Spleen (tissue), 11 donors: Measurements from ENCODE around the gene FRMD4B. TPM values are rescaled to one million over a fixed set of nuclear protein-coding genes. Genes with fewer than 3 reads are reported as not detected.

Experiments used
- DNase-seq: peaks from one replicate; pipeline ENCODE4 v3.0.0-alpha.2; 2020
- H3K27ac ChIP-seq, 8 donors: fragments of 200-600 bp; sonication (generic) in 7 of 8; 1 replicate in 4 of 8; 2 replicates in 4 of 8; pipeline versions ENCODE4 v1.5.0 to v1.8.0; 2016 to 2021; ENCODE audit warnings: inconsistent platforms in 4 of 8, mild to moderate bottlenecking in 4 of 8, moderate library complexity in 1 of 8
- H3K27me3 ChIP-seq, 7 donors: fragments of 200-600 bp; sonication (generic) in 6 of 7; replicated peaks in 1 of 7; 1 replicate in 4 of 7; 2 replicates in 3 of 7; pipeline versions ENCODE4 v1.5.0 to v1.8.0; 2016 to 2021; ENCODE audit warnings: inconsistent platforms in 3 of 7, mild to moderate bottlenecking in 1 of 7
- H3K36me3 ChIP-seq, 6 donors: fragments of 200-600 bp; sonication (generic) in 5 of 6; 1 replicate in 4 of 6; 2 replicates in 2 of 6; pipeline versions ENCODE4 v1.5.0 to v1.8.0; 2016 to 2021; ENCODE audit warnings: inconsistent platforms in 2 of 6
- H3K4me1 ChIP-seq, 6 donors: fragments of 200-600 bp; sonication (generic) in 5 of 6; 1 replicate in 3 of 6; 2 replicates in 3 of 6; pipeline versions ENCODE4 v1.5.0 to v1.8.0; 2016 to 2021; ENCODE audit warnings: inconsistent platforms in 3 of 6
- H3K4me3 ChIP-seq, 8 donors: fragments of 200-600 bp; sonication (generic) in 7 of 8; 1 replicate in 4 of 8; 2 replicates in 4 of 8; pipeline versions ENCODE4 v1.5.0 to v1.8.0; 2016 to 2021; ENCODE audit warnings: inconsistent platforms in 4 of 8, mild to moderate bottlenecking in 4 of 8, moderate library complexity in 2 of 8
- H3K9me3 ChIP-seq, 8 donors: fragments of 200-600 bp; sonication (generic) in 7 of 8; 1 replicate in 4 of 8; 2 replicates in 4 of 8; pipeline versions ENCODE4 v1.5.0 to v1.8.0; 2016 to 2021; ENCODE audit warnings: inconsistent platforms in 4 of 8
- CTCF ChIP-seq, 11 experiments: fragments of 200-600 bp in 7 of 11; fragments of 450-650 bp in 4 of 11; sonication (generic) in 4 of 11; IDR thresholded peaks in 8 of 11; conservative IDR thresholded peaks in 3 of 11; 1 replicate in 7 of 11; 2 replicates in 4 of 11; pipeline versions ENCODE4 v1.4.0 to v1.8.0; 2016 to 2021; ENCODE audit warnings: antibody characterized with exemption in 11 of 11, inconsistent platforms in 4 of 11, mild to moderate bottlenecking in 1 of 11
- POLR2A ChIP-seq, 3 donors: fragments of 450-650 bp; IDR thresholded peaks; one replicate each; pipeline ENCODE4 v1.5.1; 2017; ENCODE audit warnings: antibody characterized with exemption in 3 of 3, mild to moderate bottlenecking in 1 of 3
- POLR2AphosphoS5 ChIP-seq, 3 donors: sonication (generic); formaldehyde crosslinking; IDR thresholded peaks; one replicate each; pipeline ENCODE4 v1.5.1; 2017; ENCODE audit warnings: antibody characterized with exemption in 3 of 3
- WGBS, 5 donors: extraction: QIAGEN DNeasy Blood & Tissue Kit in 3 of 5; methylation state at CpG; one replicate each; pipeline versions ENCODE4 v1.1.5 to v1.1.7; 2013 to 2018; 5-methylcytosine and 5-hydroxymethylcytosine counted together
- intact Hi-C: fragments of 100-400 bp; cut with DNase I; formaldehyde crosslinking; loops from one replicate; pipeline ENCODE4 v1.15.0; 2023; ENCODE audit warnings: low total_unique reads
- polyA plus RNA-seq, 3 donors: library from polyadenylated mRNA; stranded (reverse); fragments of 200-250 nt; gene quantifications; one replicate each; pipeline ENCODE4 v1.2.1, GENCODE V29; 2013
- total RNA-seq, 7 donors: library from RNA; depleted of rRNA in 3 of 7; stranded (reverse); fragments of >200 nt in 3 of 7; fragmentation: NEBNext Ultra II Directional in 4 of 7; extraction: Animal tissue kit (Norgen Biotek cat#: 25700) in 4 of 7; gene quantifications; one replicate each; pipeline versions ENCODE4 v1.1.0 to v1.2.1, GENCODE V29; 2016 to 2021
- donor health status: healthy with polysubstance abuse.
- donor health status: DM: no; HTN: no; CAD: no; lungs with moderate emphysema.
- donor health status: DM: no; HTN: no; CAD: no.
- donor health status: Bipolar disorder and iron deficiency.
- donor health status: healthy.
- donor health status: DM: no; HTN: no; CAD: no.
- donor health status: DM: yes; HTN: yes; CAD: no.

FRMD4B gene
- total and polyA plus RNA-seq, 10 donors: 8.1 to 143 (median 112) TPM

- whole genome bisulfite sequencing, 5 donors: 75 to 96% (median 83%) methylated on average over 1 of the region's 1 CpG
- no peak for DNase-seq
- H3K36me3 ChIP-seq: no peaks in the 10 kb centered on the region
- intact Hi-C loops: no loop called here
- H3K9me3 ChIP-seq: peaks cover 0 to 4% (median 0%) of the 10 kb centered on the region in 8 donors
- peaks cover 0 to 4% (median 0%) of the 10 kb centered on the region in 7 donors for H3K27me3 ChIP-seq
- H3K27ac ChIP-seq: no peak overlapping the region
- no peak overlapping the region for H3K4me3 ChIP-seq
- H3K4me1 ChIP-seq: peaks cover 10 to 25% (median 14%) of the 10 kb centered on the region in 6 donors
- TF ChIP-seq POLR2A (IDR thresholded peaks at IDR 0.05) (no peak), CTCF (IDR thresholded peaks at IDR 0.05 in 8 of 11, conservative IDR thresholded peaks at IDR 0.05 in 3 of 11) (no peak), POLR2AphosphoS5 (IDR thresholded peaks at IDR 0.05) (no peak)
Observed at GRCh38 chr3:69391554-69391953, 5.7 kb upstream of the FRMD4B start.

- WGBS, 5 donors: 87 to 94% (median 91%) methylated on average over 5 of the region's 5 CpGs
- intact Hi-C loops: no loop called here
- Histone ChIP-seq H3K27ac (no peak overlapping the region), H3K4me1 (peaks cover 12 to 33% (median 22%) of the 10 kb centered on the region in 6 donors), H3K9me3 (peaks cover 0 to 4% (median 0%) of the 10 kb centered on the region in 8 donors), H3K4me3 (no peak overlapping the region), H3K27me3 (peaks cover 0 to 12% (median 0%) of the 10 kb centered on the region in 7 donors), H3K36me3 (no peaks in the 10 kb centered on the region)
- DNase-seq: no peak
- TF ChIP-seq POLR2A (IDR thresholded peaks at IDR 0.05): no peak
- TF ChIP-seq CTCF (IDR thresholded peaks at IDR 0.05 in 8 of 11, conservative IDR thresholded peaks at IDR 0.05 in 3 of 11): no peak
- TF ChIP-seq POLR2AphosphoS5 (IDR thresholded peaks at IDR 0.05): no peak
Observed at GRCh38 chr3:69390771-69391170, 4.9 kb upstream of the FRMD4B start.

GRCh38 chr3:69389520-69390248, 3.8 kb upstream of the FRMD4B start:
- Histone ChIP-seq H3K9me3 (peaks cover 0 to 4% (median 0%) of the 10 kb centered on the region in 8 donors), H3K36me3 (no peaks in the 10 kb centered on the region), H3K27me3 (peaks cover 0 to 23% (median 3%) of the 10 kb centered on the region in 7 donors), H3K4me1 (peaks cover 18 to 40% (median 31%) of the 10 kb centered on the region in 6 donors), H3K27ac (peak overlapping the region in 3 of 8 donors; percentile 2 to 49 (median 24)), H3K4me3 (no peak overlapping the region)
- TF ChIP-seq POLR2AphosphoS5 (IDR thresholded peaks at IDR 0.05): no peak
- no peak for TF ChIP-seq CTCF (IDR thresholded peaks at IDR 0.05 in 8 of 11, conservative IDR thresholded peaks at IDR 0.05 in 3 of 11)
- TF ChIP-seq POLR2A (IDR thresholded peaks at IDR 0.05): no peak
- intact Hi-C loops: no loop called here
- no peak for DNase-seq
- WGBS, 5 donors: 16 to 28% (median 22%) methylated on average over 4 of the region's 4 CpGs

GRCh38 chr3:69388241-69388640, 2.4 kb upstream of the FRMD4B start:
- intact Hi-C loops: no loop called here
- WGBS, 5 donors: 69 to 87% (median 75%) methylated on average over 4 of the region's 4 CpGs
- Histone ChIP-seq H3K27ac (no peak overlapping the region), H3K9me3 (no peaks in the 10 kb centered on the region), H3K36me3 (no peaks in the 10 kb centered on the region), H3K4me3 (no peak overlapping the region), H3K4me1 (peaks cover 18 to 50% (median 35%) of the 10 kb centered on the region in 6 donors), H3K27me3 (peaks cover 0 to 32% (median 3%) of the 10 kb centered on the region in 7 donors)
- no peak for DNase-seq
- no peak for TF ChIP-seq POLR2A (IDR thresholded peaks at IDR 0.05)
- no peak for TF ChIP-seq CTCF (IDR thresholded peaks at IDR 0.05 in 8 of 11, conservative IDR thresholded peaks at IDR 0.05 in 3 of 11)
- TF ChIP-seq POLR2AphosphoS5 (IDR thresholded peaks at IDR 0.05): no peak
